GM19452 (cell line): ENCODE data around the gene EXPH5.
A peak's percentile ranks its signal among the peaks of the same experiment; 100 is the strongest.

ENCODE experiments used
- ATAC-seq: cut with Tn5 transposase; IDR thresholded peaks from one replicate; pipeline ENCODE4 v1.9.1; 2021; ENCODE audit not compliant: unreplicated experiment

Gene EXPH5

GRCh38 chr11:108474664-108475463, 118.7 kb downstream of the EXPH5 start:
- ATAC-seq: no peak

GRCh38 chr11:108472681-108473080, 120.9 kb downstream of the EXPH5 start:
- no peak for ATAC-seq

GRCh38 chr11:108468478-108468864, 125.1 kb downstream of the EXPH5 start:
- no peak for ATAC-seq

- peak; percentile 99 for ATAC-seq
These were observed 126.3 kb downstream of the EXPH5 start, which contains the start of gene C11orf65 for GRCh38 chr11:108467091-108467823. TSS of gene C11orf65 (minus strand) at chr11:108467529. CDS start at chr11:108461559, 5,970 bp downstream.

GRCh38 chr11:108466405-108466804, 127.2 kb downstream of the EXPH5 start:
- ATAC-seq: no peak
